GM23338 (cell line): ENCODE data around the gene RUNX1. TPM values are rescaled to one million over a fixed set of nuclear protein-coding genes. Genes with fewer than 3 reads are reported as not detected.

Source experiments
- ATAC-seq: fragments of 200-7000 bp; cut with Tn5 transposase; 3 replicates; pipeline ENCODE4 v1.9.1; 2020
- DNase-seq: peaks from one replicate; pipeline ENCODE4 v3.0.0-alpha.2; 2015; ENCODE audit warnings: low spot score
- H2AFZ ChIP-seq: fragments of 200-600 bp; sonication (generic); 2 replicates; pipeline ENCODE4 v1.8.0; 2016; ENCODE audit warnings: antibody characterized with exemption, mild to moderate bottlenecking, moderate library complexity
- H3F3A ChIP-seq: fragments of 200-600 bp; sonication (generic); replicated peaks from 2 replicates; pipeline ENCODE4 v1.8.0; 2017; ENCODE audit warnings: antibody characterized with exemption, mixed run types, low read depth
- H3K27ac ChIP-seq: fragments of 200-600 bp; sonication (generic); 2 replicates; pipeline ENCODE4 v1.6.1; 2016; ENCODE audit warnings: low read depth
- H3K27me3 ChIP-seq: fragments of 200-600 bp; sonication (generic); 2 replicates; pipeline ENCODE4 v1.8.0; 2016; ENCODE audit warnings: mild to moderate bottlenecking, mixed run types, moderate library complexity; ENCODE audit not compliant: insufficient read depth
- H3K36me3 ChIP-seq: fragments of 200-600 bp; sonication (generic); 2 replicates; pipeline ENCODE4 v1.8.0; 2016; ENCODE audit warnings: mild to moderate bottlenecking; ENCODE audit not compliant: insufficient read depth
- H3K4me1 ChIP-seq: fragments of 200-600 bp; sonication (generic); 2 replicates; pipeline ENCODE4 v1.8.0; 2016; ENCODE audit warnings: mild to moderate bottlenecking, moderate library complexity; ENCODE audit not compliant: insufficient read depth
- H3K4me2 ChIP-seq: fragments of 200-600 bp; sonication (generic); 2 replicates; pipeline ENCODE4 v1.7.1; 2017; ENCODE audit warnings: mixed run types
- H3K4me3 ChIP-seq: fragments of 200-600 bp; sonication (generic); 2 replicates; pipeline ENCODE4 v1.6.1; 2016; ENCODE audit warnings: mixed run types
- H3K79me2 ChIP-seq: fragments of 200-600 bp; sonication (generic); replicated peaks from 2 replicates; pipeline ENCODE4 v1.8.0; 2017; ENCODE audit warnings: mild to moderate bottlenecking; ENCODE audit not compliant: insufficient read depth
- H3K9me2 ChIP-seq: fragments of 200-600 bp; sonication (generic); 2 replicates; pipeline ENCODE4 v1.8.0; 2017; ENCODE audit not compliant: insufficient read depth
- H4K20me1 ChIP-seq: fragments of 200-600 bp; sonication (generic); replicated peaks from 2 replicates; pipeline ENCODE4 v1.8.0; 2017; ENCODE audit warnings: mild to moderate bottlenecking; ENCODE audit not compliant: insufficient read depth
- H3K27ac Mint-ChIP-seq: 2 replicates; pipeline ENCODE4 v1.8.0; 2020; ENCODE audit warnings: inconsistent platforms, mild to moderate bottlenecking, moderate library complexity, mixed read lengths
- H3K27me3 Mint-ChIP-seq: 3 replicates; pipeline ENCODE4 v1.8.0; 2022; ENCODE audit warnings: low read depth, mild to moderate bottlenecking, moderate library complexity, mixed read lengths, inconsistent platforms; ENCODE audit not compliant: insufficient read depth, poor library complexity
- H3K36me3 Mint-ChIP-seq: 3 replicates; pipeline ENCODE4 v1.8.0; 2021; ENCODE audit warnings: low read depth, mild to moderate bottlenecking, inconsistent platforms, moderate library complexity, mixed read lengths
- H3K4me1 Mint-ChIP-seq: 3 replicates; pipeline ENCODE4 v1.8.0; 2020; ENCODE audit warnings: mild to moderate bottlenecking, inconsistent platforms, mixed read lengths
- H3K4me3 Mint-ChIP-seq: 3 replicates; pipeline ENCODE4 v1.8.0; 2021; ENCODE audit warnings: moderate library complexity, mild to moderate bottlenecking, inconsistent platforms, mixed read lengths
- H3K9me3 Mint-ChIP-seq: 3 replicates; pipeline ENCODE4 v1.8.0; 2020; ENCODE audit warnings: moderate library complexity, mild to moderate bottlenecking, inconsistent platforms, mixed read lengths
- CREB1 ChIP-seq: fragments of 250-450 bp; sonication (Bioruptor Pico); IDR thresholded peaks from 2 replicates; pipeline ENCODE4 v1.5.0; 2020; ENCODE audit warnings: low read depth, mild to moderate bottlenecking, moderate library complexity
- EZH2 ChIP-seq: fragments of 200-600 bp; sonication (generic); IDR thresholded peaks from one replicate; pipeline ENCODE4 v1.8.0; 2017; ENCODE audit warnings: antibody characterized with exemption, mild to moderate bottlenecking, low read depth; ENCODE audit not compliant: unreplicated experiment
- EZH2phosphoT487 ChIP-seq: fragments of 200-600 bp; sonication (generic); IDR thresholded peaks from one replicate; pipeline ENCODE4 v1.8.1; 2018; ENCODE audit warnings: antibody characterized with exemption; ENCODE audit not compliant: unreplicated experiment
- JUNB ChIP-seq: IDR thresholded peaks from one replicate; pipeline ENCODE4 v1.6.1; 2016; ENCODE audit warnings: antibody characterized with exemption; ENCODE audit not compliant: unreplicated experiment
- NANOG ChIP-seq: IDR thresholded peaks from 2 replicates; pipeline ENCODE4 v1.6.1; 2016; ENCODE audit warnings: antibody characterized with exemption, borderline replicate concordance
- POLR2AphosphoS5 ChIP-seq: IDR thresholded peaks from 2 replicates; pipeline ENCODE4 v1.6.1; 2016; ENCODE audit warnings: antibody characterized with exemption, low read depth
- STAT1 ChIP-seq: IDR thresholded peaks from one replicate; pipeline ENCODE4 v1.6.1; 2016; ENCODE audit warnings: antibody characterized with exemption; ENCODE audit not compliant: unreplicated experiment
- ZNF114 ChIP-seq: fragments of 250-450 bp; sonication (Bioruptor Pico); IDR thresholded peaks from 2 replicates; pipeline ENCODE4 v1.5.0; 2020; ENCODE audit warnings: mild to moderate bottlenecking, moderate library complexity
- ZNF331 ChIP-seq: fragments of 250-450 bp; sonication (Bioruptor Pico); IDR thresholded peaks from 2 replicates; pipeline ENCODE4 v1.5.0; 2020; ENCODE audit warnings: low read depth, mild to moderate bottlenecking, moderate library complexity
- polyA plus RNA-seq: library from polyadenylated mRNA; unstranded; fragments of >200 nt; fragmentation: Nextera tagmentation; extraction: Ambion mirVana; gene quantifications from 2 replicates; pipeline ENCODE4 v1.2.1, GENCODE V29; 2016
- total RNA-seq: library from RNA; depleted of rRNA; stranded (reverse); fragments of >200 nt; shearing (Covaris generic); gene quantifications from 2 replicates; pipeline ENCODE4 v1.2.3, GENCODE V29; 2014
- TF ChIP-seq, protein P1 (sequence below), 2 experiments: fragments of 200-600 bp in 1 of 2; sonication (generic) in 1 of 2; conservative IDR thresholded peaks; 2 replicates each; pipeline versions ENCODE4 v1.5.1 to v1.6.1; 2016 to 2017; ENCODE audit warnings: antibody characterized with exemption in 2 of 2, low read depth in 2 of 2, mild to moderate bottlenecking in 2 of 2, moderate library complexity in 1 of 2
- TF ChIP-seq, protein P2 (sequence below): fragments of 250-450 bp; sonication (Bioruptor Pico); IDR thresholded peaks from 2 replicates; pipeline ENCODE4 v1.5.0; 2020; ENCODE audit warnings: mild to moderate bottlenecking, moderate library complexity
- TF ChIP-seq, protein P3 (sequence below): IDR thresholded peaks from one replicate; pipeline ENCODE4 v1.6.1; 2018; ENCODE audit warnings: antibody characterized with exemption; ENCODE audit not compliant: unreplicated experiment
- TF ChIP-seq, protein P4 (sequence below): IDR thresholded peaks from 2 replicates; pipeline ENCODE4 v1.6.1; 2016; ENCODE audit warnings: antibody characterized with exemption

The RUNX1 gene
- total and polyA plus RNA-seq, 2 experiments from 2014 or later, result 0.29 to 1.1 TPM

DNA sequence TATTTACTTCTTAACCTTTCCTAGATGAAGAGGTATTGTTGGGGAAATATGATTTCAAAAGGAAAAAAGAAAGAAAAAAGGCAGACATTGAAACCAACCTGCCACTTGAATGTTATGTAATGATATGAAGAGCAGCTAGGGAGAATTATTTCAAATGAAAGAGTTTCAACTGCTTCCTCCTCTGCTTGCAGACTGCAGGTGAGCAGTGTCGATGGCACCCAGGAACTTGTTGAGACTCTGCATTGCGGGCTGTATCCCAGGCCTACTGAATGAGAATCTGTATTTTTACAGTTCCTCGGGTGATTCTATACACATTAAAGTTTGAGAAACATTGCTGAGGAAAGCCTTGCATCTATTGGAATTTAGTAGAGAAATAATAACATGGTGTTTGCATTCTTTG lies 3.7 kb upstream of the RUNX1 start:
- no peak for DNase-seq
- Mint-ChIP-seq H3K4me1 (peaks cover 15% of the 10 kb centered on the region; the same call in 2 of the 3 replicates), H3K27me3 (no peaks in the 10 kb centered on the region), H3K4me3 (no peak overlapping the region), H3K36me3 (no peaks in the 10 kb centered on the region), H3K9me3 (no peaks in the 10 kb centered on the region), H3K27ac (no peak overlapping the region)
- H2AFZ ChIP-seq, result no peak overlapping the region
- 0 out of 2 replicates have a peak, but pooled peaks cover 4% of the 10 kb centered on the region for H3K9me2 ChIP-seq
- H3K4me2 ChIP-seq, result no peak overlapping the region
- no peaks in the 10 kb centered on the region for H3F3A ChIP-seq
- TF ChIP-seq NANOG (no peak), ZNF331 (CRISPR knock-in tag) (no peak), STAT1 (no peak), EZH2 (no peak), POLR2AphosphoS5 (no peak), ZNF114 (CRISPR knock-in tag) (no peak), EZH2phosphoT487 (no peak), CREB1 (no peak), JUNB (no peak)
- TF ChIP-seq, protein P1, sequence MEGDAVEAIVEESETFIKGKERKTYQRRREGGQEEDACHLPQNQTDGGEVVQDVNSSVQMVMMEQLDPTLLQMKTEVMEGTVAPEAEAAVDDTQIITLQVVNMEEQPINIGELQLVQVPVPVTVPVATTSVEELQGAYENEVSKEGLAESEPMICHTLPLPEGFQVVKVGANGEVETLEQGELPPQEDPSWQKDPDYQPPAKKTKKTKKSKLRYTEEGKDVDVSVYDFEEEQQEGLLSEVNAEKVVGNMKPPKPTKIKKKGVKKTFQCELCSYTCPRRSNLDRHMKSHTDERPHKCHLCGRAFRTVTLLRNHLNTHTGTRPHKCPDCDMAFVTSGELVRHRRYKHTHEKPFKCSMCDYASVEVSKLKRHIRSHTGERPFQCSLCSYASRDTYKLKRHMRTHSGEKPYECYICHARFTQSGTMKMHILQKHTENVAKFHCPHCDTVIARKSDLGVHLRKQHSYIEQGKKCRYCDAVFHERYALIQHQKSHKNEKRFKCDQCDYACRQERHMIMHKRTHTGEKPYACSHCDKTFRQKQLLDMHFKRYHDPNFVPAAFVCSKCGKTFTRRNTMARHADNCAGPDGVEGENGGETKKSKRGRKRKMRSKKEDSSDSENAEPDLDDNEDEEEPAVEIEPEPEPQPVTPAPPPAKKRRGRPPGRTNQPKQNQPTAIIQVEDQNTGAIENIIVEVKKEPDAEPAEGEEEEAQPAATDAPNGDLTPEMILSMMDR (conservative IDR thresholded peaks at IDR 0.05; ENCODE audit: low read depth in 2 of 2), result no peak
- TF ChIP-seq, protein P2, sequence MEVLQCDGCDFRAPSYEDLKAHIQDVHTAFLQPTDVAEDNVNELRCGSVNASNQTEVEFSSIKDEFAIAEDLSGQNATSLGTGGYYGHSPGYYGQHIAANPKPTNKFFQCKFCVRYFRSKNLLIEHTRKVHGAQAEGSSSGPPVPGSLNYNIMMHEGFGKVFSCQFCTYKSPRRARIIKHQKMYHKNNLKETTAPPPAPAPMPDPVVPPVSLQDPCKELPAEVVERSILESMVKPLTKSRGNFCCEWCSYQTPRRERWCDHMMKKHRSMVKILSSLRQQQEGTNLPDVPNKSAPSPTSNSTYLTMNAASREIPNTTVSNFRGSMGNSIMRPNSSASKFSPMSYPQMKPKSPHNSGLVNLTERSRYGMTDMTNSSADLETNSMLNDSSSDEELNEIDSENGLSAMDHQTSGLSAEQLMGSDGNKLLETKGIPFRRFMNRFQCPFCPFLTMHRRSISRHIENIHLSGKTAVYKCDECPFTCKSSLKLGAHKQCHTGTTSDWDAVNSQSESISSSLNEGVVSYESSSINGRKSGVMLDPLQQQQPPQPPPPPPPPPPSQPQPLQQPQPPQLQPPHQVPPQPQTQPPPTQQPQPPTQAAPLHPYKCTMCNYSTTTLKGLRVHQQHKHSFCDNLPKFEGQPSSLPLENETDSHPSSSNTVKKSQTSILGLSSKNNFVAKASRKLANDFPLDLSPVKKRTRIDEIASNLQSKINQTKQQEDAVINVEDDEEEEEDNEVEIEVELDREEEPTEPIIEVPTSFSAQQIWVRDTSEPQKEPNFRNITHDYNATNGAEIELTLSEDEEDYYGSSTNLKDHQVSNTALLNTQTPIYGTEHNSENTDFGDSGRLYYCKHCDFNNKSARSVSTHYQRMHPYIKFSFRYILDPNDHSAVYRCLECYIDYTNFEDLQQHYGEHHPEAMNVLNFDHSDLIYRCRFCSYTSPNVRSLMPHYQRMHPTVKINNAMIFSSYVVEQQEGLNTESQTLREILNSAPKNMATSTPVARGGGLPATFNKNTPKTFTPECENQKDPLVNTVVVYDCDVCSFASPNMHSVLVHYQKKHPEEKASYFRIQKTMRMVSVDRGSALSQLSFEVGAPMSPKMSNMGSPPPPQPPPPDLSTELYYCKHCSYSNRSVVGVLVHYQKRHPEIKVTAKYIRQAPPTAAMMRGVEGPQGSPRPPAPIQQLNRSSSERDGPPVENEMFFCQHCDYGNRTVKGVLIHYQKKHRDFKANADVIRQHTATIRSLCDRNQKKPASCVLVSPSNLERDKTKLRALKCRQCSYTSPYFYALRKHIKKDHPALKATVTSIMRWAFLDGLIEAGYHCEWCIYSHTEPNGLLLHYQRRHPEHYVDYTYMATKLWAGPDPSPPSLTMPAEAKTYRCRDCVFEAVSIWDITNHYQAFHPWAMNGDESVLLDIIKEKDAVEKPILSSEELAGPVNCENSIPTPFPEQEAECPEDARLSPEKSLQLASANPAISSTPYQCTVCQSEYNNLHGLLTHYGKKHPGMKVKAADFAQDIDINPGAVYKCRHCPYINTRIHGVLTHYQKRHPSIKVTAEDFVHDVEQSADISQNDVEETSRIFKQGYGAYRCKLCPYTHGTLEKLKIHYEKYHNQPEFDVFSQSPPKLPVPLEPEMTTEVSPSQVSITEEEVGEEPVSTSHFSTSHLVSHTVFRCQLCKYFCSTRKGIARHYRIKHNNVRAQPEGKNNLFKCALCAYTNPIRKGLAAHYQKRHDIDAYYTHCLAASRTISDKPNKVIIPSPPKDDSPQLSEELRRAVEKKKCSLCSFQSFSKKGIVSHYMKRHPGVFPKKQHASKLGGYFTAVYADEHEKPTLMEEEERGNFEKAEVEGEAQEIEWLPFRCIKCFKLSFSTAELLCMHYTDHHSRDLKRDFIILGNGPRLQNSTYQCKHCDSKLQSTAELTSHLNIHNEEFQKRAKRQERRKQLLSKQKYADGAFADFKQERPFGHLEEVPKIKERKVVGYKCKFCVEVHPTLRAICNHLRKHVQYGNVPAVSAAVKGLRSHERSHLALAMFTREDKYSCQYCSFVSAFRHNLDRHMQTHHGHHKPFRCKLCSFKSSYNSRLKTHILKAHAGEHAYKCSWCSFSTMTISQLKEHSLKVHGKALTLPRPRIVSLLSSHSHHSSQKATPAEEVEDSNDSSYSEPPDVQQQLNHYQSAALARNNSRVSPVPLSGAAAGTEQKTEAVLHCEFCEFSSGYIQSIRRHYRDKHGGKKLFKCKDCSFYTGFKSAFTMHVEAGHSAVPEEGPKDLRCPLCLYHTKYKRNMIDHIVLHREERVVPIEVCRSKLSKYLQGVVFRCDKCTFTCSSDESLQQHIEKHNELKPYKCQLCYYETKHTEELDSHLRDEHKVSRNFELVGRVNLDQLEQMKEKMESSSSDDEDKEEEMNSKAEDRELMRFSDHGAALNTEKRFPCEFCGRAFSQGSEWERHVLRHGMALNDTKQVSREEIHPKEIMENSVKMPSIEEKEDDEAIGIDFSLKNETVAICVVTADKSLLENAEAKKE, result no peak
- TF ChIP-seq, protein P3, sequence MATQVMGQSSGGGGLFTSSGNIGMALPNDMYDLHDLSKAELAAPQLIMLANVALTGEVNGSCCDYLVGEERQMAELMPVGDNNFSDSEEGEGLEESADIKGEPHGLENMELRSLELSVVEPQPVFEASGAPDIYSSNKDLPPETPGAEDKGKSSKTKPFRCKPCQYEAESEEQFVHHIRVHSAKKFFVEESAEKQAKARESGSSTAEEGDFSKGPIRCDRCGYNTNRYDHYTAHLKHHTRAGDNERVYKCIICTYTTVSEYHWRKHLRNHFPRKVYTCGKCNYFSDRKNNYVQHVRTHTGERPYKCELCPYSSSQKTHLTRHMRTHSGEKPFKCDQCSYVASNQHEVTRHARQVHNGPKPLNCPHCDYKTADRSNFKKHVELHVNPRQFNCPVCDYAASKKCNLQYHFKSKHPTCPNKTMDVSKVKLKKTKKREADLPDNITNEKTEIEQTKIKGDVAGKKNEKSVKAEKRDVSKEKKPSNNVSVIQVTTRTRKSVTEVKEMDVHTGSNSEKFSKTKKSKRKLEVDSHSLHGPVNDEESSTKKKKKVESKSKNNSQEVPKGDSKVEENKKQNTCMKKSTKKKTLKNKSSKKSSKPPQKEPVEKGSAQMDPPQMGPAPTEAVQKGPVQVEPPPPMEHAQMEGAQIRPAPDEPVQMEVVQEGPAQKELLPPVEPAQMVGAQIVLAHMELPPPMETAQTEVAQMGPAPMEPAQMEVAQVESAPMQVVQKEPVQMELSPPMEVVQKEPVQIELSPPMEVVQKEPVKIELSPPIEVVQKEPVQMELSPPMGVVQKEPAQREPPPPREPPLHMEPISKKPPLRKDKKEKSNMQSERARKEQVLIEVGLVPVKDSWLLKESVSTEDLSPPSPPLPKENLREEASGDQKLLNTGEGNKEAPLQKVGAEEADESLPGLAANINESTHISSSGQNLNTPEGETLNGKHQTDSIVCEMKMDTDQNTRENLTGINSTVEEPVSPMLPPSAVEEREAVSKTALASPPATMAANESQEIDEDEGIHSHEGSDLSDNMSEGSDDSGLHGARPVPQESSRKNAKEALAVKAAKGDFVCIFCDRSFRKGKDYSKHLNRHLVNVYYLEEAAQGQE, result no peak
- TF ChIP-seq, protein P4, sequence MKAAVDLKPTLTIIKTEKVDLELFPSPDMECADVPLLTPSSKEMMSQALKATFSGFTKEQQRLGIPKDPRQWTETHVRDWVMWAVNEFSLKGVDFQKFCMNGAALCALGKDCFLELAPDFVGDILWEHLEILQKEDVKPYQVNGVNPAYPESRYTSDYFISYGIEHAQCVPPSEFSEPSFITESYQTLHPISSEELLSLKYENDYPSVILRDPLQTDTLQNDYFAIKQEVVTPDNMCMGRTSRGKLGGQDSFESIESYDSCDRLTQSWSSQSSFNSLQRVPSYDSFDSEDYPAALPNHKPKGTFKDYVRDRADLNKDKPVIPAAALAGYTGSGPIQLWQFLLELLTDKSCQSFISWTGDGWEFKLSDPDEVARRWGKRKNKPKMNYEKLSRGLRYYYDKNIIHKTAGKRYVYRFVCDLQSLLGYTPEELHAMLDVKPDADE, result no peak
- H3K79me2 ChIP-seq, result no peaks in the 10 kb centered on the region
- no peak overlapping the region for H3K4me3 ChIP-seq
- no peak overlapping the region for H3K27ac ChIP-seq
- no peaks in the 10 kb centered on the region for H3K36me3 ChIP-seq
- no peaks in the 10 kb centered on the region for H3K27me3 ChIP-seq
- ATAC-seq, result no peak
- no peaks in the 10 kb centered on the region for H4K20me1 ChIP-seq
- H3K4me1 ChIP-seq, result 0 out of 2 replicates have a peak, but pooled peaks cover 3% of the 10 kb centered on the region
